ENCODE measurements around the gene TGIF2.
"Not testable (repeated sequence)": the region's sequence is repeated elsewhere in the genome, so short reads cannot be mapped to it uniquely, and the experiment has no call there.

Gene TGIF2

DNA sequence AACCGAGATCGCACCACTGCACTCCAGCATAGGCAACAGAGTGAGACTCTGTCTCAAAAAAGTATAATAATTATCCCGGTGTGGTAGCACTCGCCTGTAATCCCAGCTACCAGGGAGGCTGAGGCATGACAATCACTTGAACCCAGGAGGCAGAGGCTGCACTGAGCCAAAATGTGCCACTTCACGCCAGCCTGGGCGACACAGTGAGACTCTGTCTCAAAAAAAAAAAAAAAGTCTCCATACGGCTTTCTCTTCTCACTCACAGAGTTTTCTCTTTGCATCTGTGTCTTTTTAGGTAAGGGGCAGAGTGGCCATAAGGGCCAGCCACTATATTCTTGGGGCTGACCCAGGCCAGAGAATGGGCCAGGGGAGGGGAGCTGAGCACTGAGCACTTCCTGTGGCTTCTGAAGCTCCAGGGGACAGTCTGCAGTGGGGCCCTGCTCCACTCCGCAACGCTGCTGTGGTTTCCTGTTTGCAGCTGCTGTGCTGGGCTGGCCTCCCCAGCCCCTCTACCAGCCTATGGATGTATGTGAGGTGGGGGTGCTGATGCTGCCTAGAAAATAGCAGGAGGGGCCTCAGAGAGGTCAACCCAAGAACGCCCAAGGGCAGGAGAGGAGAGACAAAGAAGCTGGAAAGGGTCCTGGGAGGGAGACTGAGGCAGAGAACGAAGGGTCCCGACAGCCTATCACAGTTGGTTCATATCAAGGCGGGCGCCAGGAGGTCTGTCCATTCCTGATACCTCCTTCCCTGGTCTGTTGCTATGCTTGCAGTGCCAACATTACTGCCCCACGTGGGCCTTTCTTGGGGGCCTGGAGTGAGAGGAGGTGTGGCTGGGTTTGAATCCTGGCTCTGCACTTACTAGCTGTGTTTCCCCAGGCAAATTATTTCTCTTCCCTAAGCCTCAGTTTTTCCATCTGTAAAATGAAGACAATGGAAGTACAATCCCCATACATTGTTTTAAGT, 56.6 kb downstream of the TGIF2 start:
- no peak for FAIRE-seq
- DNase-seq (ENCODE audit: insufficient read length, low spot score) = no peak
- TF ChIP-seq POLR2A (IDR thresholded peaks at IDR 0.05; ENCODE audit: low read depth, low read length) = no peak

DNA sequence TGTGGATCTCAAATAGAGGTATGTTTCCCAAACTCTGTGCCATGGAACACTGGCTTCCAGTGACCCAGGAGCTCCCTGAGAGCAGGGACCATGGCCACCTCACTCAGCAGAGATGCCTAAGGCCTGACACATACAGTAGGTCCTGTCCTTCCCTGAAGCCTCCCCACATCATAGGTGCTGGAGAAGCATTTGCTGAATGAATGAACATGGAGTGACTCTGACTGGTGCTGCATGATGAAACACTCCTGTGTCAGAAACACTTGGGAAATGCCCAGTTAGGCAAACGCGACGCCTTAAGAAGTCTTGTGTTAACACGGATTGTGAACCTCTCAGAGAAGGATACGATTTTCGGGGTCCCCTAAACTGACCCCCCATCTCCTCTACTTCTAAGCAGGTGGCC, 58.2 kb downstream of the TGIF2 start:
- FAIRE-seq (no peak), DNase-seq (ENCODE audit: insufficient read length, low spot score) (no peak)
- no peak for TF ChIP-seq POLR2A (IDR thresholded peaks at IDR 0.05; ENCODE audit: low read depth, low read length)

DNA sequence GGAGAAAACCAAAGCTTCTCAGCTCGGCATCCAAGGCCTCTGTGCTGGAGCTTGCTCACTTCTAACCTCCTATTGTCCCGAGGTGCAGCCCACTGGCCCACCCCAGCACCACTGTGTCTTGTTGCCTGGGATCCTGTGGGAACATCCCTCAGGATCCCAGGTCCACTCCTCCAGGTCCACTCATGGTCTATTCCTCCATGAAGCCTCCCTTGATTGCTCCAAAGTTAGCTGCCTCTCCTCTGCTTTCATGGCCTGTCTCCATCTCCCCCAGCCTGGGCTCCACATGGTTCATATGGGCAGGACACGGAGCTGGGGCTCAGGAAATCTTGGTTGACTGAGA, 58.7 kb downstream of the TGIF2 start:
- no peak for FAIRE-seq
- no peak for TF ChIP-seq POLR2A (IDR thresholded peaks at IDR 0.05; ENCODE audit: low read depth, low read length)
- no peak for DNase-seq (ENCODE audit: insufficient read length, low spot score)

- no peak for TF ChIP-seq POLR2A (IDR thresholded peaks at IDR 0.05; ENCODE audit: low read depth, low read length)
- FAIRE-seq = no peak
- no peak for DNase-seq (ENCODE audit: insufficient read length, low spot score)
Observed at GRCh38 chr20:36632487-36633284, 59.3 kb downstream of the TGIF2 start.

DNA sequence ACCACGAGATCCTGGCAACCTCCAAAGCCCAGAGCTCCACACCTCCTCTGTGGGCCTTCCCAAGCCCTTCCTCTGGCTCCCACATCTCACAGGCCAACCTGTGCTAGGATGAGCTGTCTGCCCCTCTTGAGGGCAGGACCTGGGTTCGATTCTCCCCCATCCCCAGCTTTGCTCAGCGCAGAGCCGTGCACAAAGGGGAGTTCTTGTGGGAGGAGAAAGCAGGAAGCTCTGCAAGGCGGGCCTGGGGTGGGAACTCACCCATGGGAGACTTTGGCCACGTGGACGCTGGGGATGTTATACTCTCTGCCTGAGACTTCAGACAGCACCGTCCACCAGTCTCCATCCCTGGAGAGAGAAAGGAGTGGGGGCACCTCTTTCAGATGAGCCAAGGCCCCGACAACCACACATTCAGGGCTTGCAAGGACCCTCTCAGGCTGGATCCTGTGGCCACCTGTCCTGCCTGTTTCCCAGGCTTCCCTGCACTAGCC, 59.9 kb downstream of the TGIF2 start:
- FAIRE-seq = no peak
- TF ChIP-seq POLR2A (IDR thresholded peaks at IDR 0.05; ENCODE audit: low read depth, low read length) = no peak
- no peak for DNase-seq (ENCODE audit: insufficient read length, low spot score)

- no peak for TF ChIP-seq POLR2A (IDR thresholded peaks at IDR 0.05; ENCODE audit: low read depth, low read length)
- DNase-seq (ENCODE audit: insufficient read length, low spot score) = no peak
- no peak for FAIRE-seq
Observed at GRCh38 chr20:36634342-36634741, 60.9 kb downstream of the TGIF2 start.

DNA sequence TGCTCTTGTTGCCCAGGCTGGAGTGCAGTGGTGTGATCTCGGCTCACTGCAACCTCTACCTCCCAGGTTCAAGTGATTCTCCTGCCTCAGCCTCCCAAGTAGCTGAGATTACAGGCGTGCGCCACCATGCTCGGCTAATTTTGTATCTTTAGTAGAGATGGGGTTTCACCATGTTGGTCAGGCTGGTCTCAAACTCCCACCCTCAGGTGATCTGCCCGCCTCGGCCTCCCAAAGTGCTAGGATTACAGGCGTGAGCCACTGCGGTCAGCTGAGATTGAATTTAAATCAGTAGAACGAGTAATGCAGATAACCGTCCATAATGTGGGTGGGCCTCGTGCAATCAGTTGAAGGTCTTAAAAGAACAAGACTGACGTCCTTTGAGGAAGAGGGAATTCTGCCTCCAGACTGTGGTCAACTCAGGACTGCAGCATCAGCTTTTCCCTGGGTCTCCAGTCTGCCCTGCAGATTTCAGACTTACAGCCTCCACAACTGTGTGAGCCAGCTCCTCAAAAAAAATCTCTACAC, 65.5 kb downstream of the TGIF2 start:
- FAIRE-seq; DNase-seq (ENCODE audit: insufficient read length, low spot score): not testable (repeated sequence)

DNA sequence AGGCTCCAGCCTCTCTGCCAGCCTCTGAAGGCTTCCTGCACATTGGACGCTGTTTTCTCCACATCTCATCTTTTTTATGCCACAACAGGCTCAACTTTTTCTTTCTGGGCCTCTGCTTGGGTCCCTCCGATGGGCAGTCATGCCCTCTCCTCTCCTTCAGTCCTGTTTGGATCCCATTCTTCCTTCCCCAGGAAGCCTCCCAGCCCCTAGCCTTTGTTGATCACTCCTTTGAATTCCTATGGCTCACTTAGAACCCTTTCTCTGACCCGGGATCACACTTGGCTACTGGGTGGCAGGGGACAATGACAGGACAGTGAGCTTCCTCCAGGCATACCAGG, 68.1 kb downstream of the TGIF2 start:
- no peak for DNase-seq (ENCODE audit: insufficient read length, low spot score)
- no peak for TF ChIP-seq POLR2A (IDR thresholded peaks at IDR 0.05; ENCODE audit: low read depth, low read length)
- no peak for FAIRE-seq

- TF ChIP-seq POLR2A (IDR thresholded peaks at IDR 0.05; ENCODE audit: low read depth, low read length) = no peak
- DNase-seq (ENCODE audit: insufficient read length, low spot score) (no peak), FAIRE-seq (no peak)
Observed at GRCh38 chr20:36642136-36642535, 68.7 kb downstream of the TGIF2 start.
